NCI-H510A (cell line): ENCODE results near the gene ANKRD23.
"Not testable (repeated sequence)": the region's sequence is repeated elsewhere in the genome, so short reads cannot be mapped to it uniquely, and the experiment has no call there.

Experiments
- DNase-seq: peaks from one replicate; lab custom pipeline; 2025; lab: John Stamatoyannopoulos, UW

ANKRD23 gene

DNA sequence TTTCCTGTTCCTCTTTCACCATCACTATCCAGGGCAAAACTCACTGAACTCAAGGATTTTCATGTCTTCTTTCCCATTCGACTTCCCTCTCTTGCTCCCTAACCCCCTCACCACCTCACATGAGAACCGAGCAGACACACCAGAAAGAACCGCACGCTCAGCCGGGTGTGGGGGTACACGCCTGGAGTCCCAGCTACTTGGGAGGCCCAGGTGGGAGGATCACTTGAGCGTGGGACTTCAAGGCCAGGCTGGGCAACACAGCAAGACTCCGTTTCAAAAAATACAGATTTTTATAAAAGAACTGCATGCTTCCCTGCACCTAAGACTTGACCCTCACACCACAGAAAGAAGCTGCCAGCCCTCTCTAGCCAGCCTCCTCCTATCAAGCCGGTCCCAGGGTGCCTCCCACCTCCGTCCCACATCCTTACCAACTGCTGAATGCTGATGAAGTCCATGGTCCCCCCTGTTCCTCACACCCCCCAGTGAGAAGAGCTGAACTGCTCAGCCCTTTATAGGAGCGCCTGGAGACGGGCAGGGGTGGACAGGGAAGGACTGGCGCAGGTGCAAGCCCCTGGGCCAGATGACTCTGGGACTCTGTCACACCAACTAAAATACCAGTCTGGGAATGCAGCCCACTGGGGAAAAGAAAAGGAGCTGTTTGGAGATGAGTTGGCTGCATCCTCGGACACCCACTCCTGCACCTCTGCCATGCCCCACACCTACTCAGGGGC lies at the start of gene ANKRD23:
Gene ANKRD23, minus strand, starts transcription at position 484 of the 731 bp plus-strand sequence. Its CDS starts 29 bp downstream, at position 455.
- no peak for DNase-seq

DNA sequence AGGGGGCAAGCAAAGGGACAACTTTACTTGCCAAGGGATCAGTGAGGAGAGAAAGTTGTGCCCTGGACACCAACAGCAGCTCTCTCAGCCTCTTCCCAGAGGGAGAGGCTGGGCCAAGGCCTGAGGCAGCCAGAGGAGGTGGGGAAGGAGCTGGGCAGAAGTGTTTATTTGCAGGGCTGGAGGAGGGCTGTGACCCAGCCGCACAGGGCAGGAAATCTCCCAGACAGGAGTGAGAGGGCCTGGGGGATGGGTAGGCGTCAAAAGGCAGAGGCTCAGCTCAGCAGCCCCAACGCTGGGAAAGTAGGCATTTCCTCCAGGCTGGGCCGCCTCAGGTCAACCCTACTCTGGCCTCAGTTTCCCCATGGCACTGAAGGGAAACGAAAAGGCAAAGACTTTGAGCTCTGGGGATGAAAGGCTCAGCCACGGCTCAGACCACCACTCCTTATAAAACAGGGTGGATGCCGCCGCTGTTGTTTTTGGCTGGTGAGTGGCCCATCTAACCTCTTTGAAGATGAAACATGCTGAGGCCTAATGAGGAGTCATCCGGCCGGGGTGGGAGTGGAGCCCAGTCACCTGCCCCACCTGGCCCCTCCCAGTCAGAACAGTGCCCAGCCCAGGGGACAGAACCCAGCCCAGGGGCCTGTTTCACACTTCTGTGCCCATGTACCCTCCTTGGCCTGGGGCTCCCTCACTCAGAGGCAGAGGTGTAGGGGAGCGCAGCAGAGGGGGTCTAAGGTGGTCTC lies 47.9 kb upstream of the ANKRD23 start:
- DNase-seq, result peak; percentile 41

DNA sequence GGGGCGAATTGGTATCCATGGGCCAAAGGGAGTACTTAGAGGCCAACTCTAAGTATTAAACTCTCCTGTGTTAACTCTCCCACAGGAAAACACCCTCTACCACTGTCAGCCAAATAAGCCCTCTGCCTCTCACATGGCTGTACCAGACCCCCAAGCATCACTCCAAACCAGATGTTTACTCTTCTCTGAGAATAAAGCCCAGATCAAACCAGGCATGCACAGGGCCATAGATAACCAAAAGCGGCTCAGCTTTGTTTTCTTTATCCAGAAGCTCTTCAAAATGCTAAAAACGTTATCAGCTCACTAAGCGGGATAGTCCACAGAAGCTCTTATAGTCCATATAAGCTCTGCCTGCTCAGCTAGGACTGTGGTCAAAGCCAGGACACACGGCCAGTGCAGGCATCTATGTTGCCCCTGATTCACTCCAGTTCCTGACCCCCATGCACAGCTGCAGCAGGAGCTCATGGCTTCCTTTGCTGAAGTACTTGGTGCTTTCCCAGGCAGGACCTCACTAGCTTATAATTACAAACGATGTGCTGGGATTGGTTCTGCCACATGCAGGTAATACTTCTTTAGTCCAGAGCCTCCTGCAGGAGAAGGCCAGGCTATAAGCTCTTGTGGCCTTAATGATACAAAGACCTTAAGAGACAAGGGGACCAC lies 47.0 kb upstream of the ANKRD23 start:
- peak; percentile 51 for DNase-seq

DNA sequence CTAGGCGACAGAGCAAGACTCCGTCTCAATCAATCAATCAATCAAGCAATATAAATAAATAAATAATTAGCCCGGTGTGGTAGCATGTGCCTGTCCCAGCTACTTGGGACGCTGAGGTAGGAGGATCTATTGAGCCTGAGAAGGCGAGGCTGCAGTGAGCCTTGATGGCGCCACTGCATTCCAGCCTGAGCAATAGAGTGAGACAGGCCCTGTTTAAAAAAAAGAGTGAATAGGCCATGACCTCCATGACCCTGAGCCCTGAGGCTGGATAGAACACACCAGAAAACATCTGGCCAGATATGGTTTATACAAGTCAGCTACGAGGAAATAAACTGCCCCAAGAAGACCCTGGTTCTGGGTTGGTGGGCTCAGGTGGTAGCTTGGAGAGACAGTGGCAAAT lies 46.4 kb upstream of the ANKRD23 start:
- no peak for DNase-seq

DNA sequence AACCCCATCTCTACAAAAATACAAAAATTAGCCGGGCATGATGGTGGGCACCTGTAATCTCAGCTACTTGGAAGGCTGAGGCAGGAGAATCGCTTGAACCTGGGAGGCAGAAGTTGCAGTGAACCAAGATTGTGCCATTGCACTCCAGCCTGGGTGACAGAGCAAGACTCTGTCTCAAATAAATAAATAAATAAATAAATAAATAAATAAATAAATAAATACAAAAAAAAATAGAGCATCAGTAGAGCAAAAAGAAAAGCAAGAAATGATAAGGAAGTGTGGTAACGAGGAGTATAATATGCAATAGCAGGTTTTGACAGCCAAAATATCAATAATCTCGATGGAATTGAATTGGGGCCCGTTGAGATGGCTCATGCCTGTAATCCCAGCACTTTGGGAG lies 45.7 kb upstream of the ANKRD23 start:
- not testable (repeated sequence) for DNase-seq

DNA sequence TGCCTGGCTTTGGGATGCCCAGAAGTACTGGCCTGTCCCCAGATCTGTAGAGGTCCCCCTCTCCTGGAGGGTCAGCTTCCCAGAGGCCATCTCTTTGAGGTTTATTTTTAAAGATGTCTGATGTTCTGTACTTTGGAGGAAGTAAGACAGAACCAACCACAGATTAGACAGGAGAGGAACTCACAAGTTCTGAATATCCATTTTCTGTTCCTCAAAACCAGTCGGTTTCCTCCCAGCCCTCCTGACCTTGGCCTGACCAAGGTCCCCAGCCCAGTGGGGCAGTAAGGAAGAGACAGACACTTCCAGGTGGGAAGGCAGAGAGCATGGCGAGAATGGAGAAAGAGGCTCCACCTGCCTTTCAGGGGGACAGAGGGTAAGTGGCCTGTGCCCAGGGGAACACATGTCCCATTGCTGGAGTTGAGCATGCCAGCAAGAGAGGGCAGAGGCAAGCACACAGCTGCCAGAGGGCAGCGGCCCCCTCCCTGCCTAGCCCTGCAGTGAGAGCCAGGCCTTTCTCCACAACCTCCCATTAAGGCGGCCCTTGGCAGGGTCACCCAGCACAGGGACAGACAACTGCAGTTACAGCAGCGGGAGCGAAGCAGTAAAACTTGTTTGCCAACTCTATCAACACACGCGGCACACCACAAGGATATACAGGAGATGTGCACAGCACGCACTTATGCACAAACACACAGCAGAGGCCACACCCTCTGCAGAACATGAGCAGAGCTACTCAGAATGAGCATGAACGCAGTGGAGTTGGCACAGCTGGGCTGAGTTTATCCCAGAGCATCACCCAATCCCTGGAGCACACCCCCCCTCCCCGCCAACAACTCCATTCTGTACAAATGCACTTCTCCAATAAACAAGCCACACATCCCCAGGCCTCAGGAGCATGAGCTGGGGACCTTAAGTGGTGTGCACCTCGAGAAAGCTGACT lies 44.5 kb upstream of the ANKRD23 start:
- DNase-seq, result peak; percentile 98

DNA sequence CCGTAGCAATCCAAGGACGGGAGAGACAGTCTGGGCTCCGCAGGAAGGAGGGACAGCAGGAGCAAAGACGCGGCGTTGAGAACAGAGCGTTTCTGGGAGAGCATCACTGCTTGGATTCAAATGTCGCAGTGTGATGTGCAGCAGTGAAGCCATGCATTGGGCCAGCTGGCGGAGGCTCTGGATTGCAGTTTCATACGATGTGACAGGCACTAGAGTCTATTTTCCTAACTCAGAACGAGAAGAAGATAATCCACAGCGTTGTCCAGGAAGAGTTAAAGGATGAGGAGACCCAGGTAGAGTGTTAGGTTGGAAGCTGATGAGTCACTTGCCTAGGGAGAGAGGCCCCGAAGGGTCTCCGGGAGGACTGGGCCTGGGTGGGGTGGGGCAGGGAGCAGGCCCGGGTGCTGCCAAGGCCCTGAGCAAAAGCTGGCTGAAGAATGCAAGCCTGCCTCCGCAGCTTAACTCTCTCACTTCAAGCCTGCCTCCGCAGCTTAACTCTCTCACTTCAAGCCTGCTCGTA lies 43.7 kb upstream of the ANKRD23 start:
- no peak for DNase-seq

DNA sequence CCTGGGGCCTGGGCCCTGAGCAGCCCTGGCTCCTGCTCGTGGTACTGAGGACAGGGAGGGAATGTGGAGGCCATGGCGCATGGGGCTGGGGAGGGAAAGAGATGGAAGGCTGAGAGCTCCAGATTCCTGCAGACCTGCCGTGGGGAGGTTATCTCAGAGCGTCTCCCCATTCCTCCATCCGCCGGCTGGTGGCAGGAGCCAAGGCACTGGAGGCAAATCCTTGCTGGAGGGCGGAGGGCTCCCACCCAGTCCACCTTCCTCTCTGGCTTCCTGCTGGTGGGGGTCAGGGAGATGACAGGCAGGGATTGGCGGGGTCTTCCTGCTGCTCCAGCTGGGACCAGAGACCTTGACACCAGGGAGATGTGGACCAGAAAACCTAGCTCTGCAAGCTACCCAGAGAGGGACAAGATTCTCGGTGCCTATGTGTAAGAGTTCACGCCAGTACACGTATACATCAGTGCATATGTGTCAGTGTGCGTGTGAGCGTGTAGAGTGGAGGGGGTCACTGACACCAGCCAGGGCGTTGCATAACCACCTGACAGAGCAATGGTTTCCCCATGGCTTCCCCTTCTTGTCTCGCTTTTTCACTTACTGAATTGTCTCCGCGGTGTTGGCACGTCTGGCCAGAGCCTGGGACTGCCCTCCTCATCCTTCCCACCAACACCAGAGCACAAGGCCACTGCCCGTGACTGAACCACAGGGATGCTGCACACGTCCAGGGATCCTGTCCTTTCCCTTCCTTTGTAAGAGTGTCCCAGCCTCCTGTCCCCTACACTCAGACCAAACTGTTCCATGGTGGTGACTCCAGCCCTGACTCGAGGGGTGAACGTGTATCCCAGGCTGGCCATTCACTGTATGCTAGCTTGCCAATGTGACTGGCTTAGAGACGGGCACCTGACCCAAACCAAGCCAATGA lies 41.9 kb upstream of the ANKRD23 start:
- no peak for DNase-seq

DNA sequence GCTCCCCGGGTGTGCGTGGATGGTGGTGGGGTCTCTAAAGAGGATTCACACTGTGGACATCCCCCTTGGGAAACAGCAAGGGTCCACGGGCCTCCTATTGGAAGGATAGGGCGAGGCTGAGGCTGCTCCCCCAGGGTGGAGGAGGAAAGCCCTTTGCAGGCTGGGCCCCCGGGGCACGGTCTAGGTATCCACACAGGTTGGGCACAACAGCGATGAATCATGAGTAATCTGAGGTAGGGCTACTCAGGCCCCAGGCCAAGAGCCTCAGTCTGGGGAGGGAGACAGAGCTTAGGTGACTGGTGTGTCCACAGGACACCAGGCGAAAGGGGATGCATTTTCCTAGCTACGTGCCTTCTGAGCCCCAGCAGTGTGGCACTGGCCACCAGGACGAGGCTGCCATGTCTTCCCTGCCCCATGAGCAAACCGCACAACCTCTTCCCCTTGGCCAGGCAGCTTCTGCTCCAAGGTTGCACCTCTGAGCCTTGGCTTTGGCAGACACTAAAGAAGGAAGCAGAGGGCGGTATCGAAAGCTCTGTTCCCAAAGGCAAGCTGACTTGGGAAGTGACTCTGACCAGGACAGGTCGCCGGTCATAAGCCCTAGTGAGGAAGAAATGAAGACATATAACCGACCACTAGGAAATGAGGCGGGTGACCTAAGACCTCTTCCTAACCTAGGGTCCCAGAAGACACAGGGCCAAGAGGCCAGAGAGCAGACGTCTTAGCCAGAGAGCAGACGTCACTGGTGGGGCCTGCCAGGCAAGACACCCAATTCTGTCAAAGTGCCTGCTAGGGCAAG lies 40.7 kb upstream of the ANKRD23 start:
- no peak for DNase-seq

DNA sequence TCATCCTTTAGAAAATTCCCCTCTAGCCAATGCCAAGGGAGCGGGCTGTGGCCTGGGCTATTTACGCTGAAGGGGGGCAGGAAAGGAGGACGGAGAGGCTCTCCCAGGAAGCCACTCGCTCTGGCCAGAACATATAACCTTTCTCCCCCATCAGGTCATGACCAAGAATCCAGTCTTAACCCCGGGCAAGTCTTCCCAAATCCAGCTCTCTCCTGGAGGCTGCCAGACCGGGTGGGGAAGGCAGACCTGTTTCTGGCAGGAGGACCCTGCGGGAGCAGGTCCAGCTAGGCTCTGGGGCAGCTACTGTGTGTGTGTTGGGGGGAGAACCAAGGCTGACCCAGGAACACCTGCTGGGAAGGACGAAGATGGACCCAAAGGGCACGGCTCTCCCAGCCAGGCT lies 39.5 kb upstream of the ANKRD23 start:
- no peak for DNase-seq

DNA sequence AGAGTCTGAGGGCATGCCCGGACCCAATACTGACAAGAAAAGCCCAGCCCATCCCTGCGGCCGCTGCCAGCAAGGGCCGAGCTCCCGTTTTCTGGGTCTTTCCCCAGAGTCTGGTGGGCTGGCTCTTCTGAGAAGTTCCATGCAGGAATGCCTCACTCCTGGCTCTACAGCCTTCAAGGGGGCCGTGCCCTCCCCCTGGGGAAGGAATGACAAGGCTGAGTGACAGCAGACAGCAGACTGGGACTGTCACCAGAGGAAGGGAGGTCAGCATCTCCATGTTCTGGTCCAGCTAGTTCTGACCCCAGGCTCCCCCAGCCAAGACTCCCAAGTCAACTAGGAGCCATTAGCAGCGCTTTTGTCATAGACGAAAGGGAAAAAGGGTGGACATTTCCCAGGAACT lies 39.1 kb upstream of the ANKRD23 start:
- no peak for DNase-seq

DNA sequence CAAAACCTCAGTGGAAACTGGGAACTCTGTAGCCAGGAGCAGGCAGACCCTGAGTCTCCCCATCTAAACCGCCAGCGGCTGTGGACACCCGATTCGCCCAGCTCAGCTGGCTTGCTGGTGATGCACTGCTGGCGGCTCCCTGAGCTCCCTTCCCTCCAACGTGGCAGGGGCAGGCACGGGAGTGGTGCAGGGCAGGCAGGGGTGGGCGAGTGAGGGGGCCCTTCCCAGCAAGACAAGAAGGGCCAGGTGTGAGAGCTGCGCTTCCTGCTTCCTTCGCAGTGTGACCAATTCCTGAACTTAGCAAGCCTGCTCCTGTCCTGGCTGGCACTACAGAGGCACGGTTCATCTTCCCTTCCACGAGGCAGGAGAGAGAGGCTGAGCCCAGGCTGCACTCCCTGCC lies 38.4 kb upstream of the ANKRD23 start:
- DNase-seq, result no peak

DNA sequence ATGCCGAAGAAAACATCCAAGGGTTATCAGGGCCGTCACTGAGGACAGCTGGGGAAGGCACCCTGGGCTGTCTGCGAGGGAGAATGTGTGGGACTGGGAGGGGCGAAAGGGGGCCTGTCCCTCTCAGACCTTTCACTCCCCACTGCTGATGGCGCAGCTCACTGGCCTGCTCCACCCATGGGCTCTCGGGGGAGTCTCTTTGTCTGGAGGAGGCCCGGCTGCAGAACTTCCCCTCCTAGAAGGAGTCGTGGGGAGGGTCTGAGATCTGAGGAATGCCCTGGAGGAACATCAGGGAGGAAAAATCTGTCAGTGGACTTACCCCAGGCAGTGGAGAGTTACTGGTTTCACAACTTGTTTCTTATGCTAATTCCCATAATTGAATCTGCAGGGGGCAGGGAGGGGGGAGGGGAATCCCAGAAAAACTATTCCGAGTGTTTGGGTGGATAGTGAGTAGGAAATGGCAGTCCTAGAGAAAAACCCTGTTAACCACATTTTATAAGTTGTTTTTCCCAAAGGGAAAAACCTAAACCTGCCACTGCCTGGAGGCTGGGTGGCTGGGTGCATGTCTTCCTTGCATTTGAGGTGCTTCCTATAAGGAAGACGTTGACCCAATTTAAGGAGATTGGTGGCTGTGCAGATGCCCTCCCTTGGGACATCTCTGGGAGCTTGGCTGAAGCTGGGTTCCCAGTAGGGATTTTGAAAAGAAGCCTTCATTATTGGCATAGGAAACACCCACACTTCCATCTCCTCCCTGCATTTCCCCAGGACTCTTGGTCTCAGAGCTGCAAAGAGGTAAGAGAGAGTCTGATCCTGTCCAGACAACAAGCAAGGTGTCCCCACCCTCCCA lies 37.8 kb upstream of the ANKRD23 start:
- no peak for DNase-seq

DNA sequence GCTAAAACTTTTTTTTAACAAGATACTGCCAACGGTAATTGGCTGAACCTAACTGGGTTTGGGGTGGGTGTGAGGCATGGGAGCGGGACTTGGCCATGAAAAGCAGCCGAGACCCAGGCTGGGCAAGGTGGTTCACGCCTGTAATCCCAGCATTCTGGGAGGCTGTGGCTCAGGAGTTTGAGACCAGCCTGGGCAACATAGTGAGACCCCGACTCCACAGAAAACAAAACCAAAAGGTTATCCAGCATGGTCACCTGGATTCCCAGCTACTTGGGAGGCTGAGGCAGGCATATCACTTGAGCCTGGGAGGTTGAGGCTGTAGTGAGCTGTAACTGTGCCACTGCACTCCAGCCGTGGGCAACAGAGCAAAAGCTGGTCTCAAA lies 37.1 kb upstream of the ANKRD23 start:
- DNase-seq, result no peak

DNA sequence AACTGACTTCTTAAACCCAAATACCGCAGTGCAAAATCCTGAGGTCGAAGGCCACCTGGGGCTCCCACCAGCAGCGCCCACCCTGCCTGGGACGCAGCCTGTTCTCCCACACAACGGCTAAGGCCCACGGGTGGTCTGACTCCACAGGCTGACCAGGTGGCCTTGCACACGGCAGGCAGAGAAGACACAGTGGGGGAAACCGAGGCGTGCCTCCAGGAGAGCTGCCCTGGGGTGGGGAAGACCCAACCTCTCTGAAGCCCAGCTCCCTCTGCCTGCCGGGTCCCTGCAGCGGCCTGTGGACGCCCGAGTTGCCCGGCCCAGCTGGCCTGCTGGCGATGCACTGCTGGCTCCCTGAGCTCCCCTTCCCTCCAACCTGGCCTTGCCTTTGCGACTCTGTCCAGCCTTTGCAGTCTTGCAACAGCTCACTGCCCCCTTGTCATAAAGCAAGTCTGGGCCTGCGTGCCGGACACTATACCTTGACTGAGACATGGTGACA lies 35.8 kb upstream of the ANKRD23 start:
- DNase-seq, result no peak

DNA sequence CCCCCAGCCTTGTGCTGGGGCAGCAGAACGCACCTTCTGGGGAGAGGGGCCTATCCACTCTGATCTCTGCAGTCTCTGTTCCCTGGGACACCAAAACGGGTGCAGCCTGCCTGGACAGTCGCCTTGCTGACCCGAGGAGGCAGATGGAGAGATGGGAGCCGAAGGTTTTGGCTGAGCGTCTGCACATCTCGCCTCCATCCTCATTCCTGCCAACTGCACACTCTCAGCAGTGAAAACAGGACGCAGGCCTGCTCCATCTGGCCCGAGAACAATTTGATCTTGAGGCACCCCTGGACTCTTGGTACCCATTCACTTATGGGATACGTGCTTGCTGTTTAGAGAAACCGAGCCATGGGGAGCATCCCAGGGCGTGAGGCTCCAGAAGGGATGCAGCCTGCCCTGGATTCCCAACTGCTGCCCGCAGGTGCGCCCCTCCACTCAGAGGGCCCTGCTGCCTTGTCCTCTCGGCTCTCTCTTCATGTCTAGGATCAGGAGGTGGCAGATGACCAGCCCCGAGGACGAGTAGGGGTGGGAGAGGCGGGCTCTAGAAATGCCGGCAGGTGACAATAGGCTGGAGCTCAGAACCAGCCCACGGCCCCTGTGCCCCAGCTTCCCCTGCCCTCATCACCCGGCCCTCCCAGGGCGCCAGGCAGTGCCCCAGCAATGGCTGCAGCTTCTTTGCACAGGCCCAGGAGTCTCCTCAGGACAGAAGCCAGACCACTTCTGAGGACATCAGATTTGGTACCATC lies 35.1 kb upstream of the ANKRD23 start:
- no peak for DNase-seq

DNA sequence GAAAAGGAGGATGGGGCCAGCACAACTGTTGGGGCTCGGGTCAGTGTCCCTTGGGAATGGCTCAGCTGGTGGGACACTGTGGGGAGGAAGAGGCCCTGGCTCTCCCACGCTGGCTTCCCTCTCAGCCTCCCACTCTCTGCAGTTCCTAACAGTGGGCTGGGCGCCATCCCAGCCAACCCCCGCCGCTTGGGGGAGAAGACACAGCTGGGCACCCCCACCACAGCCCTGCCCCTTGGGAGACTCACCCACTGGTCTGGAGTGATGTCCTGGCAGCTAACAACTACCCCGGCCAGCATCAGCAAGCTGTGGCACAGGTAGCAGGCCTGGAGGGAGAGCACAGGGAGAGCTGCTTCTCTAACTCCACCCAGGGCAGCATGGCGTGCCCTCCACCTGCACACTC lies 34.4 kb upstream of the ANKRD23 start:
- no peak for DNase-seq

DNA sequence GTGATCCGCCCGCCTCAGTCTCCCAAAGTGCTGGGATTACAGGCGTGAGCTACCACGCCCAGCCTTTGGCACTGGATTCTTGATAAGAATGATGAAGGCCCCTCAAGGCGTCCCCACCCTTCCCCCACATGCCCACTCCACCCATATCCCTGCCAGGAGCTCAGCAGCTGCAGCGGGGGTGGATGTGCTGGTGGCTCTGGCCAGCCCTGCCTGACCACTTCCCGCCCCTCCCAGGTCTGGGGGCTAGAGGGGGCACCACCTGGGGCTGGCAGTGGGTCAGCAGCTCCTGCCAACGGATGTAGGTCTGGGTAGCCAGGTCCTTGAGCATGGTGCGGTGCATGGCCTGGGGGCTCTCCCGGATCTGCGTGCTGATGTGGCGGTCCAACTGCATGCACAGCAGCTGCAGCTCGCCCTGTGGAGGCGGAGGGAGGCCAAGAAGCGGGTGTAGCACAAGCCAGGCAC lies 33.8 kb upstream of the ANKRD23 start:
- no peak for DNase-seq
